ENCODE data around the gene ZFHX3.

Gene ZFHX3

DNA sequence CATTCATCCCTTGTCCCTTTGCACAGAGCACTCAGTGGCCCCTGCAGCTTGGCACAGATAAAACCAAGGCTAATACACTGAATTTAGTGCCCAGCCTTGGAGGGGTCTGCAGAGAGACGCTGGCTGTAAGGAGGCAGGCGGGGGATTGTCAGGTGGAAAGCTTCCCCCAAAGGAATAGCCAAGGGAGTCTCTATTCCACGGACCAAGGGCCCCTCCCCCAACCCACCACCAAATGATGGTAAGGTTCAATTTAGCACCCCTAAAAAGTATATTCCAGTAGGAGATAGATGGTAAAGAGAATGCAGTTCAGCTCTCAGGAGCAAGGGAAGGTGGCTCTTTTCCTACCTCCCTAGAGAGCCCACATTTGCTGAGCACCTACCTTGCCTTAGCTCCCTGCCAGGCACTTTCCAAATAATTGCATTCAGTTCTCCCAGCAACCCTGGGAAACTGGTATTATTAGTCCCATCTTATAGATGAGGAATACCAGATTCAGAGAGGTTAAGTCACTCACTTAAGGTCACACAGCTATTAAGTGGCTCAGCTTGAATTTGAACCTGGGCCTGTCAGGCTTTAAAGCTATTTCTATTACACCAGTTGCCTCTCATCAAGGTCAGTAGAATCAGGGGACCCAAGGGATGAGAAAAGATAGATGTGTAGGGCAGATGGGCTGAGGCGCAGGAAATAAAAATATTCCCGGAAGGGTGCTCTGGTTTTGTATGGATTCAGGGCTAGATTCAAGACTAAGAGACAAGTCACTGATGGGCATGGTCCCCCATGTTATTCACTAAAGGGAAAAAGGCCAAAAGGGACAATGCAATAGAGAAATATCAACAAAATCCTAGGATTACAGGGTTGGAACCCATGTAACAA, 20.0 kb upstream of the ZFHX3 start:
- DNase-seq (ENCODE audit: low read depth): no peak

DNA sequence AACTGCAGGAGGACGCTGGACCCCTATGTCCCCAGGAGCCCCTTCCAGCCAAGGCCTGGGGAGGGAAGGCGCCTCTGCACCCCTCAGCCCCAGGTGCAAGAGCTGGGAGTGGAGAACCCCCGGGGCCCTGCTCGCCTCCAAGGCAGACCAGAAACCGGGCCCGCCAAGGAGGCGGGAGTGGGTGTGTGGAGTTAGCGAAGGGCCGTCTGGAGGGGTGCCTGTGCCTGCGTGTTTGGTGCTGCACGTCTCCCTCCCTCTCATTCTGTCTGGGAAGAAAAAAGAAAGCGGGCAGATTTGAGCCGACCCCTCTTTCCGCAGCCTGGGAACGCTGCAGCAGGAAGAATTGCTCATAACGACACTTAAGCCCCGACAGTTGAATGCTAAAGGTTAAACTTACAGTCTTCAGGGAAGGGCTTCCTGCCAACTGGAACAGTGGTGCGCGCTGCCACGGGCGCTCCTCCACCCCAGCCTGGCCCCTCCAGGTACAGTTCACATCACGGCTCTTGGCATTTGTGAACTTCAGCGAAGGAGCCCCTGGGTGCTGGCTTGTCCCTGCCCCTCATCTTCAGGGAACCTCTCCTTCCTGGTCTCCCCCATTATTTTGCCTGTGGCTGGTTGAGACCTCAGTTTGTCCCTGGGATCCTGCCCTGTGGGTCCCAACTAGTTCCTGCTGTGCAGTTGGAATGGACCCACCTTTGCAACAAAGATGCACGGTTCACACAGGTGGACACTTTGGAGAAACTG, 19.2 kb upstream of the ZFHX3 start:
- DNase-seq (ENCODE audit: low read depth): no peak

DNA sequence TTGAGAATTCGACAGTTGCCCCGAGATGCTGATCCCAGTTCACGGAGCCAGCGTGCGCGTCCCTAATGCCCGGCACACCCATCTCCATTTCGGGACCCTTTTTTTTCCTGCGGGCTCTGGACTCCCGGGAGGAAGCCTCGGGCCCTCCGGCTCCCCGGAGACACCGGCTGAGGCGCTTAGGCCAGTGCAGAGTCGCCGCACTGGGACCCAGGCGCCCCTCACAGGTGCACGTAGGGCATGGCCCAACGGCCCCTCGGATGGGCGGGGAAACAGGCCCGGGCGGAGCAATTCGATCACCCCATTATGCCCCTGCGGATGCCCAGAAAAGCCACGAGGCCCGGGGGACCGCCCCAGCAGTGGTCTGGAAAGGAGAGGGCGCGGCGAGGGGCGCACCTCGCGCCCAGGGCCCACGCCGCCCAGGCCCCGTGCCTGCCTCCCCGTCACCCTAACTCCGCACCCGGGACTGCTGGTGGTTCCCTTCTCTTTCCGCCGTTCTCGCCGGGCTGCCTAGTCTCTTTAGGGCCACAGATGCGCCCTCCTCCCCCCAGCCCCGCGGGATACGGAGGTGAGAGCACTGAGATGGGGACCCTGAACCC, 18.5 kb upstream of the ZFHX3 start:
- DNase-seq (ENCODE audit: low read depth): no peak

DNA sequence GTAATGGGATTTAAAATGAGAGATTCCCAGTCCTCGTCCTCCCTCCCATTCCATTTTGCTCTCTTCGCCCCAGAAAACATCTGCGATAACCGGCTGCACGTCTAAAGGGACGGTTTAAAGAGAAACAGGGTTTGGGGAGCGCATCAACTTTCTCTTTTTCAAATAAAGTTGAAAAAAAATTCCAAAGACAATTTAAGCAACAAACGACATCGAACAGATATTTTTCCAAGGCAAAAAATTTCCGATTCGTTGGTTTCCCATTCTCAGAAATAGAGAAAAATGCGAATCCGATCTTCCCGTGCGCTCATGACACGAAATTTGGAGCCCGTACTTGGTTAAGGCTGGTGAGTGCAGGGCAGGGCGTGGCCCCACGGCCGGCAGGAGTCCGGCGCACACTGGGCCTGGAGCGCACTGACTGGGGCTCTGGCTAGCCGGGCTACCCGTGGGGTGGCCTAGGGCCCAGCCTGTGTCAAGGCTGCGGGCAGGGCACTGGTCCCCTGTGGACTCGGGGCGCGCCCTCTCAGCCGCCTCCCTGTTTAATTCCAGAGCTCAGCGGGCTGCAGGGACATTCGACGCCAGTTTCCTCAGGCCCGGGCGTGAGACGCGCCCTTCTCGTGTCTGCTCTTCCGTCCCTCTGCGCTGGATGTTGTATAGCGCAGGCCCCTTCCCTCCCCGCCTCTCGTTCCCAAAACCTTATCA, 17.9 kb upstream of the ZFHX3 start:
- no peak for DNase-seq (ENCODE audit: low read depth)

DNA sequence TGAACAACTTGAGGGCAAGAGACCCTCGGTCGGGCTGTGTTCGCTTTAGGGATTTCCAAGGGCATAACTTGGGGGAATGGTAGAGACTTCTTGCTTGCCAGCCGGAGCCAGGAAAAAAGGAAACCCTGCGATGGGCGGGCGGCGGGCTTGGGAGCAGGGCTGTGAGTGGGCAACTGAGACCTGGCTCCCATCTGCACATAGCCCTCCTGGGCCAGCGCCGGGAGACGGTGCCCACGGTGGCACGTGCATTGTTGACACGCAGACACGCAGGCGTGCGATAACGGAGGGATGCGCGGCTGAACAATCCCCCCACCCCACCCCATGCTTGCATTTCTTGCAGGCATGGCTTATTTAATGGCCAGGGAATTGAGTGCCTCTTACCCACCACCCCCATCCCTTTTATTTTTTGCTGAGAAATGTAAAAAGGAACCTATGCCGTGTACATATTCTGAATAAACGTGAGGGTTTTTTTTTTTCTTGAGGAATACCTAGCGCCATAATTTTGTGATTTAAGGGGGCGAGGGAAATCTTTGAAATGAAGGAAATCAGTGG, 17.1 kb upstream of the ZFHX3 start:
- no peak for DNase-seq (ENCODE audit: low read depth)

DNA sequence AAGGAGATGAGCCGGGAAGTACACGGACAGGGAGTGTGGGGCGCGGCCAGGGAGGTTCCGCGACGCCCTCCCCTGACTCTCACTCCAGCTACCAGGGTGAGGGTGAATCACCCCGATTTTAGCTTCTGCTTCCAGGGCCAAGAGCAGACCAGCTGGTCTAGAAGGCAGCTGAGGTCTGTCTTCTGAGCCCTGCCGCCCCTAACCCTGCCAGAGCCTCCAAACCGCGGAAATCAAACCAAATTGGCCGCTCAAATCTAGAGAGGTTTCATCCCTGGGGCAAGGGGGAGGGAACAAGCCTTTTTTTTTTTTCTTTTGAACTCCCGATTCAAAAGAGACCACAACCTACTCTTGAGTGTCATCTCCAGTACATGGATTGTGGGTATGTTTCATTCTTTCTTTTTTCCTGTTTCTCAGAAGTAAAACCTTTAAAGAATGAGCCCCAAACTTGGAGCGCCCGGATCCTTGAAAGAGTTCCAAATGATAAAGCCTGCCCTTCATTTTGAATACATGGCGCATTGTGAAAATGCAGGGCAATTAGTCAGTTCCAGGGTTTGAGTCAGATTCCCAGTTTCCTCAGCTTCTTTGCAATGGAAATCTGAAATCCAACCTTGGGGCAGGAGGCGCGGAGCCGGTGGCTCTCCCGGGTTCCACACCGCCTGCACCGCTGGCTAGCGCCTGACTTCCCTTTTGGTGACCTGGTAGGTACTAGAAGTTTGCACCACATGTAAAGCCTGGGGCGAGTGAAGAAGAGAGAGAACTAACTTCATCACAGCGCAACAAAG, 16.5 kb upstream of the ZFHX3 start:
- no peak for DNase-seq (ENCODE audit: low read depth)

DNA sequence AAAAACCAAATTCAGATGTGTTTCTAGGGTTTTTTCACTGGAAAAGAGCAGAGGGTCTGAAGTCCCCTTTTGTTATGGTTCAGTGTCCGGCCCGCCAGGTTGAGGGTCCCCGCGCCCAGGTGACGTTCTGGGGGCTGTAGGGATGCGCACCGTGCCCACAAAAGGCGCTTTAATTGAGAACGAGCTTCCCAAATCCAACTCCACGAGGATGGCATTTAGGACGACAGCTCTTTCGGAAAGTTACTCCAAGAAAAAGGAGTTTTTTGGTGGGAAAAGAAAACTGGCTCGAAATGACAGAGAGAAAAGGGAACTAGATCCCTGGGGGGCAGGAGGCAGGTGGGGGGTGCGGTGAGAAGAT, 15.9 kb upstream of the ZFHX3 start:
- DNase-seq (ENCODE audit: low read depth): no peak

DNA sequence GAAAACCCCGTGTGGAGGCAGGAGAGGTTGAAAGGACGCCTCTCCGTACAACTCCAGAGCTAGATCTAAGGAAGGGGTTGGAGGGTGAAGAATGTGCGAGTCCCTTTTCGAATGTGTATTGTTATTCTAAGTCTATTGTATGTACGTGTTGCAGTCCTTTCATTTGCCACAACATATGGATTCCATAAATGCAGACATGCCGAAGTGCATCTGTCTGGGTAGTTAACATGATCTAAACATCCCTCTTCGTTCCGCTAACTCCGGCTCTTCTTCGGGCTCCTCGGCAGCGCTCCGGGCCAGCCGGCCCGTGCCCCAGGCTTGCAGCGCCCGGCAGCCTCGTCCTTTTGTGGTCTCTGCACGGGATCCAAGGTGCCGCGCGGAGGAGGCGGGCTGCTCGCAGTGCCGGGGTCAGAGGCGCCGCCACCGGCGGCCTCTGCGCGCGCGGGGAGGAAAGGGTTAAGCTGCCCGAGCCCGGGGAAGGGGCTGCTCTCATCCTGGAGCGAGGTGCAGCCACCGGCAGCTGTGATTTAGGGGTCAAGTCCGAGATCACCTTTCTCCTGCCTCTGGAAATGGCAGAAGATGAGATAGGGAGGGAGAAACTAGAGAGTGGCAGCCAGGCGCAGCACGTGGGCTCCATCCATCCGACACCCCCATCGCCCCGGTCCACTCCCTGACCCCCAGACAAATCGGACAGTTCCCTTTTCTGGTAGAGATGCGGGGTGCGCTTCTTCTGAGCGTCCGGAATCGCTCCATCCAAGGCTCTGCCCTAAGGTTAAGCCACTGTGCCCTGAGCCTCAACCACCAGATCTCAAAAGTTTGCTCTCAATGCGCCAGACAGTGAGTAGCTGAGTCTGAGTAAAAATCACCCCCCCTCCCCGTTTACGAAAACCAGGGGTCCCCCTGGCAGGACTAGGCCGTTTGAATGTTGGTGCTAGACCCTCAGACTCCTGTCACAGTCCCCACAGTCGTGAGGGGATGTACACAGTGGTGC, 15.1 kb upstream of the ZFHX3 start:
- no peak for DNase-seq (ENCODE audit: low read depth)

DNA sequence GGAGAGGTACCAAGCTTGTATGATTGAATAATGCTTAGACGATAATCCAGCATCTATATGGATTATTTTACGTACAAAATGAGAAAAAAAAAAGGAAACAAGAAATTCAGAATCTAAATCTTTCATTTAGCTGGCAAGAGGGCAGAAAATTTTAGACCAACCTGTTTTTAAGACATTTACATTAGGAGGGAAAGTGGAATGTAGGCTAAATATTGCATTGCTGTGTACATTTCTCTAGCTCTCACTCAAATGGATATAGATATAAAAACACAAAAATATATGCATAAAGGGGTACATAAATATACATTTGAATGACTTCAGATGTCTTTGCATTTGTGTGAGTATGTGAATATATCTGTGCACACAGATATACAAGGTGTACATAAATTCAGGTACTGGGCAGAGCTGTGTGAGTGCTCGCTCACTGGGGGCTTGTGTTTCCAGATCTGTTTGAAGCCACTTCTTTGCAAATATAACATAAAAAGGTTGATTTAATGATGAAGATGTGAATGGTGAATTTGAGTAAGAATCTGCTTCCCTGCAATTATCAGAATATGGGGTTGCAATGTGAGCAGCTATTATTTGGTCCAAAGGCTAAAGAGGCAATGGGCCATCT, 14.2 kb upstream of the ZFHX3 start:
- DNase-seq (ENCODE audit: low read depth): no peak

DNA sequence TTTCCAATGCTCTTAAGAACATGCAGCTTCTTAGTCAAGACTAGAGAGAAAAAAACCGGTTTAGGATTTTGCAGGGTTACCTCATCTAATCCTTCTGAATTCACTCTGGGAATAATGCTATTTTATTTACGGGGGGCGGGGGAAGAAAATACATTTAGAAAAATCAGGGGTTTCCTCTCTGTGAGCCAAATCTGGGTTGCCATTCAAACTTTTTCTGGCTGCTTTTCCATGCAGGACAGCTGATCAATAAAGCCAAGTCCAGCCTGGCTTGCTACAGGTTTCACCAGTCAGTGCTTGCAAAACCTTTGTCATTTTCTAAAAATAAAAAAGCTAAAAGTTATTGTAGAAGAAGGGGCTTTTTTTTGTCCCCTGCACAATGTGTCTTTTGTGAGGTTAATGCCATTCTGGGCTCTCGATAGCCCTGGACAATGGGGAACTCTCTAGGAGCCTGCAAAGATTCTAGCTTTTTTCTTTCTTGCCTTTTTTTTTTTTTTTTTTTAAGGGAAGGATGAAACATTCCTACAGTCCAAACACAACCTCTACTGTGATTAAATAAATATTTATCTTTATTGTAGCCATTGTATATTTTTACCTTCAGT, 13.1 kb upstream of the ZFHX3 start:
- no peak for DNase-seq (ENCODE audit: low read depth)

DNA sequence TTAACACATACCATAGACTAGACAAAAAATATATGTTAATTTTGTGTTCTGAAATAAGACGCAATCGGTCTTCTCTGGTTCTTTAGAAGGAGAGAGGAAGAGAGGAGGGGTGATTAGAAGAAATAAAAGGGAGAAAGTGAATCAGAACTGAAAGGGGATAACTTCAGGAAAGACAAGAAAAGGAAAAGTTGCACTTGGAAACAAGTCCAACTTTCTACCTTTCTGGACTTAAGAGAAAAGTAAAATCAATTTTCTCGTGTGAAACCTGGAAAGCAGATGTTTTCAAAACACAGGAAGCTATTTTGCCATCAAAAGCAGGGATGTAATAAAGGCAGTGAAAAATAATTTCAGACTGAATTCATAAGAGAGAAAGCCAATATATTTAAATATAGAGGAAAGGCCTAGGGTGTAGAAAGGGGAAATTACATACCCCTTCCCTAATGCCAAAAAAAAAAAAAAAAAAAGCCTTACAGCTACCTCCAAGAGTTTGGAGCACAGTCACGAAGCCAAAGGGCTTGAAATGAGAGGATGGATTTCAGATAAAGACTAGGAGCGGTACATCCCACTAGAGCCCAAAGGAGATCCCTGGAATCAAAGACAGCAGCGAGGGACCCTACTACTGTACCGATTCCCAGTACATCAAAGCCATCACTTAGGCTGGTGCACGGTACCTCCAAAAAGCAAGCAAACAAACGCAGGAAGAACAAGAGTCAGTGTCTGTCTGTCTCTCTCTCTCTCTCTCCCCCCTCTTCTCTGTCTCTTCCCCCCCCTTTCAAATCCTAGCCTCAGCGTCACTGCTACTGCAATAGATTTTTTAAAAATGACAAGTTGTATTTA, 12.1 kb upstream of the ZFHX3 start:
- no peak for DNase-seq (ENCODE audit: low read depth)

DNA sequence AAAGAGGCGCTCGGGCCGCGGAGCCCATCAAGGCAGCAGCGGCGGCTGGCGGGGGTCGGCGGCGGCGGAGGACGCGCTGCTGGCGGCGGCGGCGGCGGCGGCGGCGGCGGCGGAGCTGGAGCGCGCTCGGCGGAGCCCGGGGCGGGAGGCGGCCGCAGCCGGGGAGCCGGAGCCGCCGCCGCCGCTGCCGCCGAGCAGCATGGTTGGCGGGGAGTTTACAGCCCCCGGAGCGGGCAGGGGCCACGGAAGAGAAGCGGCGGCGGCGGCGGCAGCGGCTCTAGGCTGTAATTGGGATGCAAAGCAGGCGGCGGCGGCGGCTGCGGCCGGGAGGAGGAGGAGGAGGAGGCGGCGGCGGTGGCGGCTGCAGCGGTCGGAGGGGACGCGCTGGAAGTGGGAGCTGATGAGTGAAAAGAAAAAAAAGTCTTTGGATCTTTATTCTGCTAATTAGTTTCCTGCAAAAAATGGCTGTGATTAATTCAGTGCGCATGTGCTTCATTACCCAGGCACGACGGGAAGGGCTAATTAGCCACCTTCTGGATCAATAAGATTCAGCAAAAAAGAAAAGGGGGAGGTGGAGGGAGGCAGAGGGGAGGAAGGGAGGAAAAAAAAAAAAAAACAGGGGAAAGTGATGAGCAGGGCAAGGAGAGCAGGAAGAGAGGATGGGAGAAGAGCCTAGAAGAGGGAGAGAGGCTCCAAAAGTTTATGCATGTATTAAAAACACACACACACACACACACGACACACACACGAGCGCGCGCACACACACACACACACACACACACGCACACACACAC, 10.9 kb upstream of the ZFHX3 start:
- DNase-seq (ENCODE audit: low read depth): no peak

DNA sequence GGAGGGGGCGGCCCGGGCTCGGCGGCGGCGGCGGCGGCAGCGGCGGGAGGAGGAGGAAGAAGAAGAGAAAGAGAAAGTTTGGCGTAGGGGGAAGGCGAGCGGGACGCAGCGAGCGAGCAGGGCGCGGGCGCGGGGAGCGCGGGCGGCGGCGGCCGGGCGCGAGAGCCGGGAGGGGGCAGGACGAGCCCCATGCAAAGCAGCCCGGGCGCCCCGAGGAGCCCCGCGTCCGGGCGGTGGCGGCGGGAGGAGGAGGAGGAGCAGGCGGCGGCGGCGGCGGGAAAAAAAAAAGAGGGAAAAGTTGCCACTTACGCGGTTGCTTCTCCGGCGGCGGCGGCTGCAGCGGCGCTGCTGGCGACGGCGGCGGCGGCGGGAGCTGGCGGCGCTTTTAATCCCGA, 10.3 kb upstream of the ZFHX3 start:
- no peak for DNase-seq (ENCODE audit: low read depth)

DNA sequence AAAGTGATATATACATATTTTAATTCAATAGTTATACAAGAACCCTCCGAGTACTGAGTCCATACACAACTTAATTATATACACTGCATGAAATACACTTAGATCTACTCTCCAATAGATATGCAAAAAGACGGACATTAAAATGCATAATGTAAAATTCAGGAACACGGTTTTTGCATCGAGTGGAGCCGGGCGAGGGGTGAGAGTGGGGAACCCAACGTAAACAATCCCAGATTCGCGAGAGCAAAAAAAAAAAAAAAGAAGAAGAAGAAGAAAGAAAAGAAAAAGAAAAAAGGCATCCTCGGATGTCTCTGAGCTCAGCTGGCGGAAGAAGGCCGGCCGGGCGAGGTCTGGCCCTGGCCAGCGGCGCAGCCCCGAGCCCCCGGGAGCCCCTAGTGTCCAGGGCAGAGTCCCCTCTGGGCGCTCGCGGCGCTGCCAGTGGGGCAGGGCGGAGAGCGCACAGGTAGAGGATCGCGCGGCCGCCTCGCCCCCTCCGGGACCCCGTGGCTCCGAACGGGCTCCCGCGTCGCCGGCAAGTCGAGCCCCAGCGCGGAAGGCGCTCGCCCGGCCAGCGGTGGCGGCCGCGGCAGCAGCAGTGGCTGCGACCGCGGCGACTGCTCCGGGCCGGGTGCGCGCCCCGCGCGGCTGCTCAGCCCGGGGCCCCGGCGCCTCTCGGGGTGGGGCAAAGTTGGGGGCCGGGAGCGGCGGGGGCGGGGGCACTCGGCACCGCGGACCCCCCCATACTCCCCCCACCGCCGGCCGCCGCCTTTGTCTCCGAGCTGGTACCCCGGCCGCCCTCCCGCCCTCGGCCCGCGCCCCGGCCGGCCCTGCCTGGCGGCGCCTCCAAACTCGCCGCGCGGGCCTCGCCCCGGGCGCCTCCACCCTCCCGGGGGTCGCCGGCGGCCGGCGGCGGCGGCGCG, 9.6 kb upstream of the ZFHX3 start:
- no peak for DNase-seq (ENCODE audit: low read depth)

DNA sequence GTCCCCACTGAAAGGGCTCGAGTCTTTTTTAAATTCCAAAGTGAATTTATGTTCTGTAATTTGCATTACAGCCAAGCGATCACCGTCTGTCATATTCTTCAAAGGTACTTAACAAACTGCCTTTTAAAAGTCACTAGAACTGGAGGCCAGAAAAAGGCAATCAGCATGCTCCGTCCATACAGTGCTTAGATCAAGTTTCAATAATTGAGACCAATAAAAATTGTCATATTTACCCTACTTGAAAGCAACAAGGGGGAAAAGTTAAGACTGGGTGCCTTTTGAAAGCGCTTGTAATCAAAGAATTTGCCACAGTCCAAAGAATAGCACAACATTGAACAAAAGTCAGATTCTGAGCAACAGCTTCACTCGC, 9.0 kb upstream of the ZFHX3 start:
- no peak for DNase-seq (ENCODE audit: low read depth)

DNA sequence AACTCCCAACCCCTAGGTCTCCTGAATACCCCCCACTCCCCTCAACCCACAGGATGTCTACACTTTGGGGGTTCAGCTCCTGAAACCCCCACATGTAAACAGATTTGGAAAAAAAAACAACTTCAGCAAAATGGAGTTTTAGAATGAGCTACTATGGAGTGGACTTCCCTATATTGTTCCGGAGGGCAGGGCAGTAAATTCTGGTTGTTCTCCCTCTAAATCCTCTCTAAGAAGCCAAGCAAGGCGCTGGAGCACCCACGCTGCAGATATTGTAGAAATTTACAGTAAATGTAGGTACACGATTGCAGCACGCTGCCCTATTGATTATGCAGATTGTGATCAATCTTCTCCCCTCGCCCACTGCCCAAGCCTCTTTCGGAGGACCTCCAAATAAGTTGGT, 8.5 kb upstream of the ZFHX3 start:
- no peak for DNase-seq (ENCODE audit: low read depth)

Measured in non-pigmented ciliary epithelial cell (primary cell).